Posterior cingulate gyrus (tissue), 11 donors: ENCODE measurements around the gene CCDC12.

Experiments used
- DNase-seq, 10 donors: peaks; one replicate each; pipeline versions ENCODE4 v3.0.0 to v3.0.0-alpha.2; 2020 to 2021; ENCODE audit warnings: mixed read lengths in 3 of 10
- intact Hi-C: fragments of 100-400 bp; cut with DNase I; formaldehyde crosslinking; loops from one replicate; pipeline ENCODE4 v1.15.1; 2023

CCDC12 gene

DNA sequence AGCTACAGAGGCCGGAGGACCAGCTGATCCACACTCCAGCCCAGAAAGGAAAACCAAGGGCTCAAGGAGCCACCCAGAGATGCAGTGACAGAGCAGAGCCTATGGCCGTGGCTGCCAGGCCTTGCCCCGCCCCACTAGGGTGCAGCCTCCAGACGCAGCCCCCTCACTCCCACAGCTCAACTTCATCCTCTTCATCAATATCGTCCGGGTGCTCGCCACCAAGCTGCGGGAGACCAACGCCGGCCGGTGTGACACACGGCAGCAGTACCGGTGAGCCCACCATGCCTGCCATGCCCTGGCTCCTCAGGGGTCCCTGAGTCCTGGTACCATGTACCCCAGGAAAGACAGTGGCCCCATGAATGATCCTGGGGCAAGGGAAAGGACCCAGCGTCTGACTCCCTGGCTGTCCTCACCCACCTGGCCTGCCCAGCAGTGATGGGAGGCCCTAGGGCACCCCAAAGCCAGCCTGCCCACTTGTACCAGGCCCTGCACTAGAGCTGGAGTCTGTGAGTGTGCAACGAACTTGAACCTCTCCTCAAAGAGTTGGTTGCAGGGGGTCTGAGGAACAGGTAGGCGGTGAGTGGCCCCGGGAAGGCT, 74.9 kb downstream of the CCDC12 start:
- DNase-seq, result peak in 3 of 10 donors; percentile 16 to 71 (median 65)

DNA sequence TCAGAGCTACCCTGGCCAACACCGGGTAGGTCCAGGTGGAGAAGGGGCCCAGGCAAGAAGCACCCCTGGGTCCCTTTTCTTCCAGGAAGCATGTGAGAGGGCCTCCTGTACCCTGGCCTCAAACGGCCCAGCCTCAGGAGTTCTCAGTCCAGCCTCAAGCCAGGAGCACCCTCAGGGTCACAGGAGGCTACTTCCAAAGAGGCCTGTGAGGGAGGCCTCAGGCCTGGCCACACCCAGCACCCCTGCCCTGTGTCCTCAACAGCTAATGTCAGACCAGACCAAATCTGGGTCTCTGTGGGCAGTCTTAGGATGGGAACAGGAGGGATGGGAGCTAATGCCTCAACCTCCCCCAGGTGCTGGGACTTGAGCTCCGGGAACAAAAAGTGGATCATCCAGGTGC, 75.5 kb downstream of the CCDC12 start:
- peak in 3 of 10 donors; percentile 9 to 46 (median 30) for DNase-seq
- intact Hi-C loops, result no loop called here

More for the DNA sequence above, 74.9 kb downstream of the CCDC12 start:
- intact Hi-C loops, result no loop called here

DNA sequence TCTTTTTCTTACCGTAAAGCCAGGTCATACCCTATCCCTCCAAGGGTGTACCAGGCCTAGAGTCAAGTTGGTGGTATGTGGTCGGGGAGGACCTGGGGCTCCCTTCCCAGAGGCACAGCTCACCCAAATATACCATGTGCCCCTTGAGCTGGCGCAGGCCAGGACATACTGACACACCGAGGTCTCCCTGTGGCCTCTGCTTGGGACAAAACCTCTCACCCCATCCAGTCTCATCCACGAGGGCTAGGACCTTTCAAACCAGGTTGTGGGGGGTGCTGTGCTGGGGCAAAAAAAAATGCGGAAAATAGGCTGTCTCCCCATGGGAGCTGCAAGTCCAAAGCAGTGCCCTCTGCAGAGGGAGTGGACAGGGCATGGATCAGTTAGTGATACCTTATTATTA, 76.2 kb downstream of the CCDC12 start:
- intact Hi-C loops, result no loop called here
- DNase-seq, result peak in 1 of 10 donors; percentile 52

DNA sequence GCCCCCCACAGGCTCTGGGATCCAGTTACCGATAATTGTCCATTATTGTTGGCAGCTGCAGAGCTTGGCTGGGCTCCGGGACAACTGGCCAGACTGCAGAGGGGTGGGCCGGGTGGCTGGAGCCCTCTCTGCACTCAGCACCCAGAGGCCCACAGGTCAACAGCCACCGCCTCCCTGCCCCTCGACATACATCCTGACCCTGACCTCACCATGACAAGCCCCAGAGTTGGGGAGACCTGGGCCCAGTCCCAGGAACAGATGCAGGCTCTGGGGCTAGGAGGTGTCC, 76.6 kb downstream of the CCDC12 start:
- intact Hi-C loops, result no loop called here
- peak in 8 of 10 donors; percentile 34 to 94 (median 53) for DNase-seq

DNA sequence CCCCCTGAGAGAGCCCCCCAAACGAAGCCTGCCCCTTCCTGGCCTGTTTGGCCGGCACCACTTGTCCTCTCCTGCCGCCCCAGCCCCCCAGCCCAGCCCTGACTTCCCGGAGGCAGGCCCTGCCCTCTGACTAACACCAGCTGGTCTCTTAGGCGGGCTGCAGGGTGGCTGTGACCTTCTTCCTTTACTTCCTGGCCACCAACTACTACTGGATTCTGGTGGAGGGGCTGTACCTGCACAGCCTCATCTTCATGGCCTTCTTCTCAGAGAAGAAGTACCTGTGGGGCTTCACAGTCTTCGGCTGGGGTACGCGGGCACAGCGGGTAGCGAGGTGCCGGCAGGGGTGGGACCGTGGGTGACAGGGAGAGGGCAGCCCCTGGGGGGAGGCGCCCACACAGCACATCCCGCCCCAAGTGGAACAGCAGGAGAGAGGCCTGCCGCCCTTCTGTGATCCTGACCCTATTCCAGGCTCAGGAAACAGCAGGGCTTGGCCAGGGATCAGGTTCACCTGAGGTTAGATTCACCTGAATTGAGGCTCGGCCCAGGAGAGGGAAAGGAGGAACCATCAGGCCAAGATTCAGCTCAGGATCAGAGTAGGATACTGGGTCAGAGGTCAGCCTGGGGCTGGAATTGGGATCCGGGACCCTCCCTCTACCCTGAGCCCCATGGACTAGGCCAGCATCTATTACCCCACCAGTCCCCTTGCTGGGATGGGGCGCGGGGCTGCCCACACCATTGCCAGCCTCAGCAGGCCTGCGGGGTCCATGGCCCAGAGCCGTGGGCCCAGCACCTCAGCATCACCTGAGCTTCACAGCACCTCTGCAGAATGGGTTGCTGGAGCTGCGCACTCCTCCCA, 77.2 kb downstream of the CCDC12 start:
- intact Hi-C loops, result no loop called here
- peak in 3 of 10 donors; percentile 4 to 85 (median 57) for DNase-seq

DNA sequence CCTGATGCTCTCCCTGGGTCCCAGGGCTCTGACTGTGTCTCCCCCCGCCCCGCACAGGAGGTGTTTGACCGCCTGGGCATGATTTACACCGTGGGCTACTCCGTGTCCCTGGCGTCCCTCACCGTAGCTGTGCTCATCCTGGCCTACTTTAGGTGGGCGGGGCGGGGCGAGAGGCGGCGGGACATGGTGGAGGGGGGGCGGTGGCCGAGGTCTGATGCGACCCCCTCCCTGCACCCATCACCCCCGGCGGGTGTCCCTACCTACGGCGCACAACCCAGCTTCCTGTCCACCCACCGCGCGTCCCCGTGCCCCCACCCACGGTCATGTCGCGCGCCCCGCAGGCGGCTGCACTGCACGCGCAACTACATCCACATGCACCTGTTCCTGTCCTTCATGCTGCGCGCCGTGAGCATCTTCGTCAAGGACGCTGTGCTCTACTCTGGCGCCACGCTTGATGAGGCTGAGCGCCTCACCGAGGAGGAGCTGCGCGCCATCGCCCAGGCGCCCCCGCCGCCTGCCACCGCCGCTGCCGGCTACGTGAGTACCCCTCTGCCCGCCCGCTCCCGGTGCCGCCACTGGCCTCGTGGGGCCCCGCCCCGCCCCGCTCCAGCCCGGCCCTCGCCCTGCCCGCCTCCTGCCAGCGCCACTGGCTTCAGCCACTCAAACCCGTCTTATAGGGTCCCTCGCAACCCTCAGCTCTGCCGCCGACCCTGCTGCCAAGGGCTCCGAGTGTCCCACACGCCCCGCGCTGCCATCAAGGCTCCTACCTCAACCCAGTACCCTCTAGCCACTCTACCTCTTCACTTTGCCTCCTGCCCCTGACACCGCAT, 78.0 kb downstream of the CCDC12 start:
- DNase-seq, result peak in 5 of 10 donors; percentile 39 to 89 (median 49)
- intact Hi-C loops, result no loop called here

DNA sequence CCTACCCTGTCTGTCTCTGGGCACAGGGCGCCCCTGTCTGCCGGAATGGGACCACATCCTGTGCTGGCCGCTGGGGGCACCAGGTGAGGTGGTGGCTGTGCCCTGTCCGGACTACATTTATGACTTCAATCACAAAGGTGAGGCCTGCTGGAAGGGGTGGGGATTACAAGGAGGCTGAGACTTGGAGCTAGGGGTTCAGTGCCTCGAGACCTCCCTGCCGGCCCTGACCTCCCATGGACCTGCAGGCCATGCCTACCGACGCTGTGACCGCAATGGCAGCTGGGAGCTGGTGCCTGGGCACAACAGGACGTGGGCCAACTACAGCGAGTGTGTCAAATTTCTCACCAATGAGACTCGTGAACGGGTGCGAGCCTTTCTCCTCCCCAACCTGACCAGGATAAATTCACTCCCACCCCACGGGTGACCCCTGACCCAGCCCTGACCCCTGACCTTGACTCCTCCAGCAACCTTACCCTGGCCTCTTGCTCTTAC, 78.7 kb downstream of the CCDC12 start:
- intact Hi-C loops, result no loop called here
- peak in 3 of 10 donors; percentile 24 to 74 (median 59) for DNase-seq

DNA sequence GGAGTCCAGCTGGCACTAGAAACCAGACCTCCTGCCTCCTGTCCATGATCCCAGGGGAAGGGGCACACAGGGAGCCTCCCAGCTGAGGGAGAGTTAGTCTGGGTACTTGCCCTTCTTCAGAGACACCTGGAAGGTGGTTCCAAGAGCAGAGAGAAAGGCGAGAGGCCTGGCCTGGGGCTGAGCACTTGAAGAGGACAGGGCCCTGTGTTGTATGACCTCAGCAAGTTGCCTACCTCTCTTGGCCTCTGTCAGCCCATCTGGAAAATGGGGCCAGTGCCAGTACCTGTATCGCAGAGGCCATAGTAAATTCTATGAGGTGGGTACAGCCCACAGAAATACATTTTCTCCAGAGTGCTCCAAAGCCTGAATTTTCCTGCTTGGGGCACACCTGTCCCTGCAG, 79.5 kb downstream of the CCDC12 start:
- DNase-seq, result peak in 3 of 10 donors; percentile 5 to 43 (median 33)
- intact Hi-C loops, result no loop called here

DNA sequence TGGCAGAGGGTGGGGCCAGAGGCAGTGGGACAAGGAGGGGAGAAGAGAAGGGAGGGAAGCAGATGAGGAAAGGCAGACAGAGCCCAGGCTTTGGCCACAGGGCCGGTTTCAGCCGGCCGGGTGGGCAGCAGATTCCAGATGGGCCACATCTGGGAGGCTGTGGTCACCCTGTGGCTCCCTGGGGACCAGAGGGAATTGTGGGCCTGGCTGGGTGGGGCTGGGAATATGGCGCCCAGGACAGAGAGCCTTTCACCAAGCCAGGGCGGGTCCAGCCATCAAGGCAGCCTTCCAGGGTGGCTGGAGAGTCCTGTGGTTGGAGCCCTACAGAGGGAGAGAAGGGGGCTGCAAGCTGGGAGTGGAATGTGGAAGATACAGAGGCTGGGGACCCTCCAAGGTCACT, 80.2 kb downstream of the CCDC12 start:
- peak in 3 of 10 donors; percentile 13 to 73 (median 55) for DNase-seq
- intact Hi-C loops, result no loop called here

DNA sequence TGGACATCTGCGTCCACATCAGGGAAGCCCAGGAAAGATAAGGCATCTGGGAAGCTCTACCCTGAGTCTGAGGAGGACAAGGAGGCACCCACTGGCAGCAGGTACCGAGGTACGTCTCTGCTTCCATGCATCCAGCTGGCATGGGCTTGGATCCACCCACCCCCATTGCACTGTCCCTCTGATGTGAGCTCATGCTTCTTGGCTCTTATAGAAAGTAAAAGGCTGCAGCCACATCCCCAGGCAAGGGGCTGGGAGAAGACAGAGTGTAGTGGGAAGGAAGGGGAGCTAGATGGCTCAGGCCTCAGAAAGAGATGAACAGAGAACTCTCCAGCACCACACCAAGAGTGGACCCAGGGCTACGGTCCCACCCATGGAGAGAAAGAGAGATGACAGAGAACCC, 80.8 kb downstream of the CCDC12 start:
- intact Hi-C loops, result loop anchor here (2.0 kb wide), 1 partner anchor 29 kb away; no protein-coding TSS in a partner anchor

DNA sequence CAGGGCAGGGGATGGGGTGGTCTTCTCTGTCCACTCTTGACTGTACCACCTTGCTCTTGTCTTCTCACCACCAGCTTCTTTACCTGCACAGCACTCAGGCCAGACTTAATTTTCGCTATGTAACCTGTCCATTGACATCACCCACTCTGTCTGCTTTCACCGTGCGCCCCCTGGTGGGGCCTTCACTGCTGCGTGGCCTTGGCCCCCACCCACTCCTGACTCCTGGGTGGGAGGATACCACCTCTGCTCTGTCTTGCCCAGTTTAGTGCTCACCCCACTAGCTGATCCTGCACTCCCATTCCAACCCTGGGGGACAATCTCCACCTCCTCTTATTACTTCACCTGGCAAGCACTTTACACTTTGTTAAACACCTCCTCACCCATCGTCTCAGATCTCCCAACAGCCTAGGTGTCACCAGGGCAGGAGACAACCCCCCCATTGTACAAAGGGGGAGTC, 81.3 kb downstream of the CCDC12 start:
- peak in 7 of 10 donors; percentile 51 to 89 (median 59) for DNase-seq
- intact Hi-C loops, result loop anchor here (2.0 kb wide), 1 partner anchor 28 kb away; no protein-coding TSS in a partner anchor

More for the DNA sequence above, 80.8 kb downstream of the CCDC12 start:
- peak in 3 of 10 donors; percentile 21 to 76 (median 52) for DNase-seq

DNA sequence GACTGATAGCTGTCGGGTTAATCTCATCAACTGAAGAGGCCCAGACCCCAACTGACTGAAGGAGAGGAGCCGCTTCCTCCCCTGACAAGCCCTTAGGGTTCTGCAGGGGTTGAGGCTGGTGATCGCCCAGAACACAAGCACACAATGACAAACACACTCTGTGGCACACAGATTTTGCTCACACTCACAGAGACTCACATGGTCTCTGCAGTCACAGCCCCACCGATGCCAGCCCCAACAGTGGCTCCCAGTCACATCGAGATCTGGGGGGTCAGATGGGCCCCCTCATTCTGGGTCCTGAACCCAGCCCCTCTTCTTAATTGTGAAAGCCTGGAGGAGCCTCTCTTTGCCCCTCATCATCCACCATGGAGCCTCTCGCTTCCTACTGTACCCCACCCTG, 82.3 kb downstream of the CCDC12 start:
- peak in 1 of 10 donors; percentile 50 for DNase-seq
- intact Hi-C loops, result loop anchor here (2.0 kb wide), 1 partner anchor 27 kb away; no protein-coding TSS in a partner anchor

DNA sequence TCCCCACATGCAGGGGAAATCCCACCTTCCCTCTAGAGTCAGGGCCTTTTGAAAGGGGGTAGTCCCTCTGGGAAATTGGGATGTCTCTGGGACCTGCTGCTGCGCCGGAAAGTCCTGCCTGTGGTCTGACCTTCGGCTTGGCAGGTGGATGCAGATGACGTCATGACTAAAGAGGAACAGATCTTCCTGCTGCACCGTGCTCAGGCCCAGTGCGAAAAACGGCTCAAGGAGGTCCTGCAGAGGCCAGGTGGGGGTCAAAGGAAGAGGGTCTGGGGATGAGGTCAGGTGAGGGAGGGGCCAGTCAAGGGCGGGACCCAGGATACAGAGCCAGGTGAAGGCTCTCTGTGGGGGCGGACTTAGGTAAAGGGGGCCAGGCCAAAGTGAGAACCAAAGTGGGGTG, 82.8 kb downstream of the CCDC12 start:
- DNase-seq, result peak in 2 of 10 donors; percentile 55 to 62
- intact Hi-C loops, result loop anchor here (2.0 kb wide), 1 partner anchor 27 kb away; no protein-coding TSS in a partner anchor

DNA sequence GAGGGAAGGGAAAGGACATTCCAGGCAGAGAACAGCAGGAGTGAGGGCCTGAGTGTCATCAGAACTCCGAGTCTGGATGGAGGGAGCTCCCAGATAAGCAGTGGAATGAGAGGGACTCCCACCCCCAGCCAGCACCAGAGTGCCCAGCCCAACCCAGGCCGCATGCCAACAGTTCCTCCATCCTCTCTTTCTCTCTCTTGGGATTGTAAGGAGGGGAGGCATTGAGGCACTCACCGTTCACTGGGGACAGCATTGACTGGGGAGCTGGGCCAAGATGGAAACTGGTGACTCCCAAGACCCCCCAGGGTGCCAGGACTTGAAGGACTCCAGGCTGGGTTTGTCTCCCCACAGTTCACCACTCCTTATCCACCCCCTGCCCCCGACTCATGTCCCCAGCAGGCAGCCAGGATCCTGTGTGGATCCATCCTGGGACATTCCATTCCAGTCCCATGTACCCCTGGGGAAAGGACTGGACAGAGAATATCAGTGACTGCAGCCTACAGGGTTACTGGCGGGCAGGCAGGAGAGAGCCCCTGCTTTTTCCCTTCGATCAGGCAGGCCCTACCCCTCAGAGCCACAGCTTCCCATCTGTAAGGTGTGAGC, 83.3 kb downstream of the CCDC12 start:
- intact Hi-C loops, result no loop called here
- peak in 2 of 10 donors; percentile 75 to 82 for DNase-seq

DNA sequence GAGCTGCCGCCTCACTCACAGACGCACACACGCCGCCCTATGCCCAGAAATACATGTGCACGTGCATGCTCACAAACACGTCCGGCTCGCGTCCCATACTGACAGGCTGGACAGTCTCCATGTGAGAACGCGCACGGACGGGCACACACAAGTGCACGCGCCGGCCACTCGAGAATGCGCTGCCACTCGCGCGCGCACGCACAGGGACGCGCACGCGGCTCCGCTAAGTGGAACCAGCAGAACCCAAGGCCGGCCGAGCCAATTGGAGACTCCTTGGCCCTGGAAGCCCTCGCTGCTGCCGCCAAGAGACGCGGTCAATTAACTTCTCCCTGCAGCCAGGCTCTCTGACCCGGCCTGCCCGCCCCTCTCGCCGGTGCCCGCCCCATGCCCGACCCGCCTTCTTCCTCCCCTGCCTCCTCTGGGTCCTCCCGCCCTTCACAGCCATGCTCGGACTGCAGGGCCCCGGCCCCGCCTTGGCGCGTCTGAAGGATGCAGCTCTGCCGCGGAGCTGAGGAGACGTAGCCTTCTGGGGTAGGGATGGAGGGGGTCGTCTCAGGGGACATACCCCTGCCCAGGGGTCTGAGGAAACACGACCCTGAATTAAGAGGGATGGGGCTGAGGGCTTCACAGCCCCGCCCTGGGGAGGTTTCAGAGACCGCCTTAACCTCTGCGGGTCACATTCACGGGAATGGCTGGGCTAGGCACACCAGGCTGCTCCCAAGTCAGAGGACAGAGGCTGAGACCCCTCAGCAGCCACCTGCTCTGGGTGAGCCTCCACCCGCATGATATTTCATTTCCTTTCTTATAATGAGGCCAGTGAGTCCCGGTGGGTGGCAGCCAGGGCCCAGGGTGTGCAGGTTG, 84.0 kb downstream of the CCDC12 start:
- DNase-seq, result peak; percentile 49 to 97 (median 80)
- intact Hi-C loops, result no loop called here

DNA sequence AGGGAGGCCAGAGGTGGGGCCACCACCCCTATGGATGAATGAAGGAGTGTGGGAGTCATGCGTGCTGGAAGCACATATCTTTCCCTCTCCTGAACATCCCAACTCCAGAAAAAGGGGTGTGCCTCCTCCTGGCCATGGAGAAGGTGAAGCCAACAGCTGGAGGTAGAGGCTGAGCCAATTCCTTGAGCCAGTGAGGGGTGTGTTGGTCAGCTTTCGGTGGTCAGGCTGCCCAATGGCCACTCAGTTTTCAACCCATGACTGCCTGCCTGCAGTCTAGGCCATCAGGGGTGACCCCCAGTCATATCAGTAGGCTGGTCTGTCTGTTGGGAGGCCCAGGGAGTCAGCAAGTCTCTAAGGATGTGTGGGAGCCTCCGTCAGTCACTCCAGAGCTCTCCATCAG, 85.4 kb downstream of the CCDC12 start:
- DNase-seq, result no peak
- intact Hi-C loops, result no loop called here

DNA sequence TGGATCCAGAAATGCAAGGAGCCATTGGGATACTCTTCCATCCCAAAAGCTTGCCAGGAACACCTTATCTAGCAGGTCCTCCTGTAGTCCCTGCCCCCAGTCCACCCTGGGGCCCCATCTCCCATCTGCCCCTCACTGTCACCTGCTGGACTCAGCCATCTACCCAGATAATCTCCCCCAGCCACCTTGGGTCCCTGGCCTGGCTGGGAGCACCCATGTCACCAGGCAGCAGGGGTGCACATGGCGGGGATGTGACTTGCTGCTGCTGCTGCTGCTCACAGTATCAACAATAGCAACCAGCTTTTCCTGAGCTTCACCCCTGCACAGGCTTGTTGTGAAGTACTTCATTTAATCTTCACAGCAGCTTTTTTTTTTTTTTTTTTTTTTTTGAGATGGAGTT, 86.4 kb downstream of the CCDC12 start:
- DNase-seq, result no peak
- intact Hi-C loops, result no loop called here

DNA sequence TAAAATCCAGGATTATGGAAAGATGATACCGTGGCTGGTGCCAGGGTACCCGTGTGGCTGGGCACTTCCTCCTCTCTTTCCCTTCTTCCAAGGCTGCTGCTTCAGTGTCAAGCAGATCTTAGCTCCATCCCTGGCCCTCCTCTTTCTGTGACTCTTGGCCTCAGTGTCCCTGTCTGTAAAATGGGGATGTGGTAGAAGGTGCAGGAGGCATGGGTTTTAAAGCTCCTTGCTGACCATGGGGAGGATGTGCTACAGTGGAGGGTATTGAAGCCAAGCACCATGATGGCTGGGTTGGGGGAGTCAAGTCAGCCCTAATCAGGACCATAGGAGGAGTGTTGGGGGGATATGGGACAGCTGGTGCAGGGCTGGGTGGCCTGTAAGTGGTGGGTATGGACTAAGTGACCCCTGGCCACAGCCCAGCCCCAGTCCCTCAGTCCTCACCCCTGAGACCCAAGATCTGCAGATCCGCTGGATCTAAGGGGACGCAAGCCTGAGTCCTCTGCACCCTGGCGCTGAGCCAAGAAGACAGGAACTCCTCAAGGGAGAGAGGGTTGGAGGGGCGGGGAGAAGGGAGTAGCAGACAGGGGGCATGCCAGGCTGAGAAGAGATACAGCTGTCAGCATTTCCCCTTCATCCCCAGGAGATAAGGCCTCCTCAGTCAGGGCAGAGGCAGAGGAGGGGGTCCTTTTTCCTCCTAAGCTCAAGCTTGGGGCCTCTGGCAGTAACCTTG, 87.0 kb downstream of the CCDC12 start:
- DNase-seq, result no peak
- intact Hi-C loops, result no loop called here
